HG02610 (cell line): ENCODE data around the gene PALLD.
"Not testable (repeated sequence)": the region's sequence is repeated elsewhere in the genome, so short reads cannot be mapped to it uniquely, and the experiment has no call there.

Source experiments
- ATAC-seq: cut with Tn5 transposase; IDR thresholded peaks from one replicate; pipeline ENCODE4 v1.9.1; 2021; ENCODE audit warnings: mild to moderate bottlenecking, moderate library complexity; ENCODE audit not compliant: unreplicated experiment

Gene PALLD

DNA sequence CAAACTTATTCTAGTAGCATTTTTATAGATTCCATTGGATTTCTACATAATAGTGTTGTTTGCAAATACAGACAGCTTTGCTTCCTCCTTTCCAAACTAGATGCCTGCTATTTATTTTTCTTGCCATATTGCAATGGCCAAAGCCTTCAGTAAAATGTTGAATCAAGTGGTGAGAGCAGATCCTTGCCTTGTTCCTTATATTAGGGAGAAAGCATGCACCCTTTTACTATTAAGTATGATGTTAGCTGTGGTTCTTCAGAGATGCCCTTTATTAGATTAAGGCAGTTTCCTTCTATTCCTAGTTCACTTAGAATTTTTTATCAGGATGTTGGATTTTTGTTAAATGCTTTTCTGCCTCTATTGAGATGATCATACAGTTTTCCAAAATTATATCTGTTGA is 279.5 kb downstream of the PALLD start:
- no peak for ATAC-seq

DNA sequence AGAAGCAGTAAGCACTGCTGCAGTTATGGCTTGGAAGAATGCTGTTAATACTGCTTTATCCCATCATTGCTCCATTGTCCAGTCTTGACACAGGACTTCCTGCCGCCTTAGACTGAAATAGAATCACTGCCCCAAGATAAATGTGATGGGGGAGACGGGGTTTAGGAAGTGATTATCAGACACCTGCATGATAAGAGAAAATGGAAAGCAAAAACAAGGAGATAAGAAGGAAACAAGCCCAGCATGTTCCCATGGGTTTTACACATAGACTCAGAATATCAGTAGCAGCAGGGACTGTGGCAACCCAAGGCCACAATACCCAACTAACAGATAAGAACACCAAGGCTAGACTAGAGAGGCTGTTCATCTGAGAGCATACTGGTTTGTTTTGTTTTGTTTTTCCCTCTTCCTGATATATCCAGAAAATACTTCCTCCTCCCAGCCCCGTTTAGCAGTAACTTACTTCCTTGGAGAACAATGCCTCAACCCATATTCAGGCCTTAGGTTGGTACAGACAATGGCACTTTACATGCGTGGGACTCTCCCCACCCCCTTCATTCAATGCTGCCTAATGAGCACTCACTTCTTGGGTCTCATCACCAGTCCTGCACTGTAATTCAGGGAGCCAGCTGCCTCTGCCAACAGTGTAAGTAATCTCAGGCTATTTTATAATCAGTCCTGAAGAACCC is 280.6 kb downstream of the PALLD start:
- no peak for ATAC-seq

DNA sequence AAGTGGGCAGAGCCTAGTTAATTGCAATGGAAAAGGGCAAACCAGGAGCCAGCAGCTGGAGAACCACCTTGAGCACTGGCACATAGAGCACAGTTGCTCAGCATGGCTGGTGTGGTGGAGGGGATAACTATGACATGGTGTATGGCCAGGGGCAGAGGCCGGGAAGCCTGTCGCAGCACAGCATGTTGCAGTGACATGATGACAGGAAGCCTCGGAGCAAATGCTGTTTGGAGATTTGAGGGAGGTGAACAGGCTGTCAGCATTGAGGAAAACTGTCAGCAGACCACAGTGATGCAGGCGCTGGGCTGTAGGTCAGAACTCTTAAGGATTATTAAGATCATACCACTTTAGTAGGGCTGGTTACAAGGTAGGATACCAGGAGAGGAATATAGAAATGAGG is 284.5 kb downstream of the PALLD start:
- ATAC-seq: no peak

DNA sequence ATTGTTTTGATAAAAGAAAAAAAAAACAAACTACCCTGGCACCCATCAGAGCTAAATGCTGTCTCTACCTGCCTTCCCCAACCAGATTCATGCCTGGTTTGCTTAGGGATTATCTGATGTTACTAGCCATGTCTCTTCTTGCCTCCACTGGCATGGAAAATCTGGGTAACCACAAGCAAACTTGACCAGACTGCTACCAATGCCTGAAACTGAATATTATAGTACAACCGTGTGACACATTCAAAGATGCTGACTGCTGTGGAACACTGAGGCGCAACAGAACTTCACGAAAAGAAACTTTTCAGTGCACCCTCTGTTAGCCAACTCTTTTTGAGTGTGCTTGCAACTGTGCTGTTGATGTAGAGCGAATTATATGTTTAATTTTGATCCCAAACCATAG is 285.1 kb downstream of the PALLD start:
- no peak for ATAC-seq

DNA sequence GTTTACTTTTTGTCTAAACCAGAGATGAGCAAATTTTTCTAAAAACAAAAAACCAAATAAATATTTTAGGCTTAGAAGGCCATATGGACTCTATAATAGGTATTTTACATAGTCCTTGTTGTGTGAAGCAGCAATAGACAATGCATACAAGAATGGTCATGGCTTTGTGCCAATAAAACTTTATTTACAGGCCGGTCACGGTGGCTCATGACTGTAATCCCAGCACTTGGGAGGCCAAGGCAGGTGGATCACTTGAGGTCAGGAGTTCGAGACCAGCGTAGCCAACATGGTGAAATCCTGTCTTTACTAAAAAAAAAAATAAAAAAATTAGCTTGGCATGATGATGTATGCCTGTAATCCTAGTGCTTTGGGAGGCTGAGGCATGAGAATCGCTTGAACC is 285.6 kb downstream of the PALLD start:
- no peak for ATAC-seq

DNA sequence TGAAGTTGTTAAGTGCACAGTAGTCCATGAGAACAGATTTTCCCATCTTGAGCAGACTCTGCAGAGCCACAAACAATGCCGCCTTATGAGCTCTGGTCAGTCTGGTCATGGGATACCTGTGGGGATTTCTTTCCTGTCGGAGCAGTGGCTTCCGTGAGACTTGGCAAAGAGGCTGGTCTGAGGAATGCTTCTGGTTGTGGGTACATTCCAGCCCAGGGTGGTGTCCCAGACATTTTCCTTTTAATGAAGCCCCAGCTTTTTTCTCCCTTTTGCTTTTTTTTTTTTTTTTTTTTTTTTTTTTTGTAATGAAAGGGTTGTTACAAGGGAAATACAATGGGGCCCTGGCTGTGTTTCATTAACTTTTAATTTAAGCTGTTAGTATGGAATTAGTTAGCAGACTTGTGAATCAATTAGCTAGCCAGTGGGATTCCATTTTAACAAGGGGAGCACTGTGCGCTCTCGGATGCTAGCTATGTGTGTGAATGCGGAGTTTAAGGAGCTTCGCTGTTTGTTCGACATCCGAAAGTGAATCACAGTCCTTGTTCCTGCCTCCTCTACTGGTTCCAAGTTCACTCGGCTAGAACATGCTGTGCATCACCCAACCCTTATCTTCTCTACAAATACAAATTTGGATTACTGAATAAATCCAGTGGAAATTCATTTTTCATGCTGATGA is 288.1 kb downstream of the PALLD start:
- no peak for ATAC-seq

DNA sequence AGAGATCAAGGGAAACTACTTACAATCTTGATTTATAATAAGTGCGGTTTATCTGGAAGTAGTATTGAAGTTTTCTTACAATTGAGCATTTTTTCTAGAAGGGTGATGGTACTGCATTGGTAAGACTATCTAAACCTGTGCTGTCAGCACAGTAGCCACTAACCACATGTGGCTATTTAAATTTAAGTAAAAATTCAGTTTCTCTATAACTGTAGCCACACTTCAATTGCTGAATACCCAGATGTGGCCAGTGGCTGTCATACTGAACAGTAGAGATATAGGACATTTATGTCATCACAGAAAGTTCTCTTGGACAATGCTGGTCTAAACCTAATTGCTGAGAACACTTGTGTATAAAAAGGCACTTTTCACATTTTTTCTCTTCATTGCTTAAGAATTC is 290.5 kb downstream of the PALLD start:
- no peak for ATAC-seq

DNA sequence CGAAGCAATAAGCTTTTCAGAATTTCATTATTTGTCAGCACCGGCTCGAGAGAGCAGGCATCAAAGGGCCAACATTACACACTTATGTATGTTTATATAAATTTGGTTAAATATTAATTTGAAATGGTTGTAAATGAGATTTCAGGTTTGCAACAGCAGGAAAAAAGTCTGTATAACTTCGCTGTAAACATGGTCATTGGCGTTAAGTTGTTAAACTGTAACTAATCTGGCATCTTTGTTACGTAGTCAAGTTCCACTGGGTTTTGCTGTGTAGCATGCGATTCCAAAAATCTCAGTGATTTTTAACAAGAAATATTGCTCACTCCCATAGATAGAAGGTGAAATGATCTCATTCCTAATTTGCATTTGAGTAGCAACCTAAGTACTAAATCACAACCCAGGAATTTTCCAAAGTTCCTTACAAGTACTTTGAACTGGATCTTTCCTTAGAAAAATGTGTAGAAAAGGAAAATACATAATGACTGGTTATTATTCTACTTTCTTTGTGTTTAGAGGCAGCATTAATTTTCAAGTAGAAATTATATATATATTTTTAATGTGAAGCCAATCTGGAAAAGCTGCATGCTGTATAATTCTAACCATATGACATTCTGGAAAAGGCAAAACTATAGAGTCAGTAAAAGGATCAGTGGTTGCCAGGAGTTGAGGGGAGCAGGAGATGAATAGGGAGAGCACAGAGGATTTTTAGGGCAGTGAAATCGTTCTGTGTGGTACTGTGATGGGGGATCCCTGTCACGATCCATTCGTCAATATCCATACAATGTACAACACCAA is 291.1 kb downstream of the PALLD start:
- no peak for ATAC-seq

DNA sequence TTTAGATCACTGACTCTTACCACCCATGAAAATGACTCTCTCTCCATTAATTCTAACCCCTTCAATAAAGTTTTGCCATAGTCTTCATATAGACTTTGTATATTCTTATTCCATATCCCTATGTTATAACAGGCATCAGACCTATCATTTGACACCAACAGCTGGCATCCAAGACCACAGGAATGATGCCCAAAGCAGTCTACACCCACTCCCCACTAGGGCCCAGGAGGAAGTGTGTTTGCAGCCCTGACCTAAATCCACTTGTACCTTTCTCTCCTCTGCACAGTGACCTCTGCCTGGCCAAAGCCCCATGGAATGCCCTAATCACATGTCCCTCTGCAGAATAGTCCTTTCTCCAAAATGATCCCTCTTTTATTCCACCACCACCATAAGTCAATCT is 294.0 kb downstream of the PALLD start:
- ATAC-seq: no peak

DNA sequence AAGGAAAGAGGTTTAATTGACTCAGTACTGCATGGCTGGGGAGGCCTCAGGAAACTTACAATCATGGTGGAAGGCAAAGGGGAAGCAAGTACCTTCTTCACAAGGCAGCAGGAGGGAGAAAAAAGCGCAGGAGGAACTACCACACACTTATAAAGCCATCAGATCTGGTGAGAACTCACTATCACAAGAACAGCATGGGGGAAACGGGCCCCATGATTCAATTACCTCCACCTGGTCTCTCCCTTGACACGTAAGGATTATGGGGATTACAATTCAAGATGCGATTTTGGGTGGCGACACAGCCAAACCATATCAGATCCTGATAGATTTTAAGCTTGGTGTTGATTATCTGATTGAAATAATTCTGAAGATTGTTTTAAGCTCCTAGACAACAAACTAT is 294.5 kb downstream of the PALLD start:
- ATAC-seq: no peak

DNA sequence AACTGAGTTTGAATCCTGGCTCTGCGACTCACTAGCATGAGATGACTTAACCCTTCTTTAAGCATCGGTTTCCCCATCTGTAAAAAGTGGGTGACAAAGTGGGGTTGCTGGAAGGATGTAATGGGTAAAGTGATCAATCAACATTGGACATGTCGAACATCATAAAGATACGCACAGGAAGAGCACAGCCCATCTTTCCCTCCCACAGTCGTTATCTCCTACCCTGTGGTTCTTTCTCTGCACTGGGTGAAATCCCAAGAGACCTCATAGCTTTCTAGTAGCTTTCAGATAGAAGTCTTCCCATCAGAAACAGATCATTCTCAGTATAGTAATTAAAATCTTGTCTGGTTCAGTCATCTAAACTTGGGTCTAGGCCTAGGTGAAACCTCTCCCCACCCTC is 296.7 kb downstream of the PALLD start:
- ATAC-seq: no peak

DNA sequence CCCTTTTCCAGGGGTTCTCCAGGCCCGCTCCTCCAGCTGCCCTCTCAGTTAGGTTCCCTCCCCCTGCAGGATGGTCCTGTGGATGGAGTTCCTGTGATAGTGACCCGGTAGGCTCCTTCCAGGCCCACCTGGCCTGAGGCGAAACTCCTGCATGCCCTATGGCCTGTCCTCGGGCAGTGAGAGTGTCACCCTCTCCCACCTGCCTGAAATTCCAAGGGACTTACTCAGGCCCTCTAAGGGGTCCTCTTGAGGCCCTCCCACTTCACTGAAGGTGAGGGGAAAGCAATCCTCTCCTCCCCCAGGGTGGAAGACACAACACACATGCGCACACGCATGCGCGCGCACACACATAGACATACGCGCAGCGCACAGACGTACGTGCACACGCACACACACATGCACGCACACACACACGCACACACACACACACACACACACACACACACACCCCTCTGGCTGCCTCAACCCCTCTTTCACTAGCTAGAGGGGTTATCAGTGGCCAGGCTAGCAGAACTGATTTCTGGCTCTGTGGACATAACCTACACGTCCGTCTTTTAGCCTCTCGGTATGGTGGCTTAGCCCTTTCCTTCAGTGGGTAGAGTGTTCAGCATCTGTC is 297.3 kb downstream of the PALLD start:
- no peak for ATAC-seq

DNA sequence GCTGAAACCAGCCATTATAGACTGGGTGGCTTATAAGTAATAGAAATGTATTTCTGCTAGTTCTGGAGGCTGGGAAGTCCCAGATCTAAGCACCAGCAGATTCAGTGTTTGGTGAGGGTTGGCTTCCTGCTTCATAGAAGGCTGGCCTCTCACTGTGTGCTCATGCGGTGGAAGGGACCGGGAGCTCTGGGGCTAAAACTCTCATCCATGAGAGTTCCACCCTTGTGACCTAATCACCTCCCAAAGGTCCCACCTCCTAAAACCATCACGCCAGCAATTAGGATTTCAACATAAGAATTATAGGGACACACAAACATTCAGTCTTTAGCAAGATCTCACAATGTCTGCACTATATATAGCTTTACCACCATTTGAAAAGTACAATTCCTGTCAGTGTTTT is 298.0 kb downstream of the PALLD start:
- ATAC-seq: no peak

DNA sequence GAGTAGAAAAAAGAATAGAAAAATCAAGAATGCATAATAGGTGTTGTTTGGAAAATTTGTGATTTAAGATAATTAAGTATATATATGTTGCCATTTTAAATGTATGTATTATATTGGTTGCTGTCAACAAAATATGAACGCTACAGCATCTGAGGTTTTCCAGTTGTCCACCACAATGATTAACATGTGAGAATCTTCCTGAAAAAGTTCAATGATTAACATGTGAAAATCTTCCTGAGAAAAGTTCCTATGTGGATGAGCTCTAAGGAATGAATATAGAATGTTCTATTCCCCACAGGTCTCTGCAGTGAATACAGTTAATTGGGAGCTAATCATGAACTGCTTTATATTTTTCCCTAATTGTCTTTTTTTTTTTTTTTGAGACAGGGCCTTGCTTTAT is 298.5 kb downstream of the PALLD start:
- no peak for ATAC-seq

DNA sequence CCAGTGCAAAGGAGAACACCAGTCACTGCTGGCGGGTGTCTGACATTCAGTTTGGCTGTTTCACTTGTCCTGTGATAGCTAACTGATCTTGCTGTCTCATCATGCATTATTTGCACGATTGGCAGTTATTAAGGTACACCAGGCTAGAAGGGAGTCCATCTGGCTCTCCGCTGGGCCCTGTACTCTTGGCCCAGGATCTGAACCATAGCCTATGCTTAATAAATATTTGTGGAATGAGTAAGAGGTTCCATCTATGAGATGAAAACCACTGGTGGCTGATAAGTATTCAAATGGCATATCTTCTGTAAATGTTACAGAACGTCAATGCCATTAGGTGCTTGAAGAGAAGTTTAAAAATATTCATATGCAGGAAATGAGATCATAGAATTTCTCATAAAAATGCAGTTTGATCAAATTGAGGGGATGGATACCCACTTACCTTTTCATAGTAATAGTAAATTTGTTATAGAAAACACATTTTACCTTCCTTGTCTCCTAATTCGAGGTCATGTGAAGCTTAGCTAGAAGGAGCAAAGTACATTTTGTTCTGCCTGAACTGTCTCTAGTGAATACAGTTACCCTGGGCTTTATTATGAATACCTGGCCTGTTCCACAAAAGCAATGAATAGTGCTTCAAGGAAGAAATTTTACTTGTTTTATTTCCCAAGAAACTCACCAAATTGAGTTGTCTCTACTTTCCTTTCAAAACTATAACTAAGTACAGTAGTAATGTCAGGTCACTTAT is 299.7 kb downstream of the PALLD start:
- no peak for ATAC-seq

DNA sequence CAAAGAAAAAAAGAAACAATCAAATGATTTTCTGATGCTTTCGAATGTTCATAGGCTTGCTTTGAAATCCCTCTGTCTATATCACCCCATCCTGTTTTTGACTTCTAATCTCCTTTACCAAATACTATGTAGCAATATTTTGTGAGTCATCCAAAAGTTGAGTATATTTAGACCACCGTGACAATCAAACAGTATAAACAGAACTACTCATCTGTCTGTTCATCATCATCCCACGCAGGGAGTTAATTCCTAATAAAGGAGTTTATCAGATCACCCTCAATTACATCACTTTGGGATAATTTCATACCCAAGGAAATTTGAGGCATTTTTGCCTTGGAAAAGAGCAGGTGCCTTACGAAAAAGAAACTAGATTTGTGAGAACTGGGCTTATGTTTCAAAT is 300.3 kb downstream of the PALLD start:
- ATAC-seq: no peak

DNA sequence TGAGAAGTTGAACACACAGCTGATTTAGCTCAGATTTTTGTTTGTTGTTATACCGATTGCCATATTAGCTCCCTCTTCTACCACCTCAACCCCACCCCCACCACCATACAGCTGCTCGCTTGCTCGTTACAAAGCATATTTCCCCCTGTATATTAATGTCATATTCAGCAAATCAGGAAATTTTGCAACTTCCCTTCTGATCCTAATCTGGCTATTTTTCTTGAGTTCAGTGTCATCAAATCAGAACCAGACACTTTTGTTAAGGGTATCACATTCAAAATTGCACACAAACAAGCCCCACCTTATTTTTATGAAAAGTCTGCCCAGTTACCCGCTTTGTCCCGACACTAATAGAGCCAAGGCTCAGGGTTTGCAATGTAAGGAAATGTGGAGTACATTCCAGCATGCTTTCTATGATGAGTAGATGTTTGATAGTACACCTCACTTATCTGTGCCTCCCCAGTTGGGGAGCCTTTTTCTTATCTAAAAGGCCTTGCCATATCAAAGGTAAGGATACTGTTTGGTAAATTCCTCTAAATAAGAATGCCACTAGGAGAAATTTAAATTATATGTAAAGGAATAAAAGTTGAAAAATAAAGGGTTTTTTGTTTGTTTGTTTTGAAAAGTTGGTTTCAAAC is 301.0 kb downstream of the PALLD start:
- no peak for ATAC-seq

DNA sequence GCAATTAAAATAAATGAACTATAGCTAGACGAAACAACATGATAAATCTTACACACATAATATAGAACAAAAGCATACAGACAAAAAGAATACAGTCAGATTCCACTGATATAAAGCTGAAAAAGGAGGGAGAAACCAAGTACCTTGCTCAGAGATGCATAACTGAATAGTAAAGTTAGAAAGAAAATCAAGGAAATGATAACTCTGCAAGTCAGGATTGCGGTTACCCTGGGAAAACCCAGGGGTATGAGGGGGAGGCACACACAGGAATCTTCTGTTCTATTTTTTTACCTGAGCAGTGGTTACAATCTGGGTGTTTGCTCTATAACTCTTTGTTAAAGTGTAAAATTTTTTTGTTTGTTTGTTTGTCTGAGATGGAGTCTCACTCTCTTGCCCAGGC is 304.1 kb downstream of the PALLD start:
- ATAC-seq: no peak

DNA sequence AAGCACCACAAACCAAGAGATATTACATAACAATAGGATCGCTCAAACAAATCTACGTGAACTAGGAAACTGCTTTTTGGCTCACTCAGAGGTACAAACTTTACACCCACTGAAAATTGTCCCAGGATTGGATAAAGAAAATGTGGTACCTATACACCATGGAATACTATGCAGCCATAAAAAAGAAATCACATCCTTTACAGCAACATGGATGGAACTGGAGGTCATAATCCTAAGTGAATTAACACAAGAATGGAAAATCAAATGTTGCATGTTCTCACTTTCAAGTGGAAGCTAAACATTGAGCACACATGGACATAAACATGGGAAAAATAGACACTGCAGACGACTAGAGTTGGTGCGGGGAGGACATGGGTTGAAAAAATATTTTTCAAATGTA is 305.4 kb downstream of the PALLD start:
- no peak for ATAC-seq

DNA sequence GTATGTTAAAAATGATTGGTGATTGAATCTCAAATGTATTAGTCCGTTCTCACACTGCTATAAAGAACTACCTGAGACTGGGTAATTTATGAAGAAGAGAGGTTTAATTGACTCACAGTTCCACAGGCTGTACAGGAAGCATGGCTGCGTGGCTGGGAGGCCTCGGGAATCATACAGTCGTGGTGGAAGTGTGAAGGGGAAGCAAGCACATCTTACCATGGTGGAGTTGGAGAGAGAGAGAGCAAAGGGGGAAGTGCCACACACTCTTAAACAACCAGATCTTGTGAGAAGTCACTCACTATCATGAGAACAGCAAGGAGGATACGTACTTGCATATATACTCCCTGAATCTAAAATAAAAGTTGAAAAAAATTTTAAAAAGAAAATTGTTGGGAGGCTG is 306.2 kb downstream of the PALLD start:
- not testable (repeated sequence) for ATAC-seq

DNA sequence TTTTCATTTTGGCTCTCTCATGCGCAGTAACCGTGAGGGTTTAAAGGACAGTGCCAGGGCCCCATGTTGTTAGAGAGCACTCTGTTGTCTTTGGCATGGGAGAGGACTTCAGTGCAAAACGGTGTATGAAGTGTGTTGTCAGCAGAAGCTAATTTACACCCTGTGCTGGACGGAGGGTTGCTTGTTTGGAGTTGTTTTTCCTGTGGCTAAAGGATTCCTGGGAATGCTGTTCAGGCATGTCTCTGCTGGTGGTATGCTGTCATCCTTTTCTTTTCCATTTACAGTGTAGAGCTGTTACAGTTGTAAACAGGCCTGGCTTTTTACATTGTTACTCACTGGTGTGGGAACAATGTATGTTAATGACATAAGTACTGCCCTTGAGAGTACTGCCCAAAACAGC is 306.9 kb downstream of the PALLD start:
- no peak for ATAC-seq
